HG03175 (cell line): ENCODE measurements around the gene CD58.

Source experiments
- ATAC-seq: cut with Tn5 transposase; IDR thresholded peaks from one replicate; pipeline ENCODE4 v1.9.1; 2021; ENCODE audit warnings: mild to moderate bottlenecking, moderate library complexity; ENCODE audit not compliant: unreplicated experiment

Gene CD58

GRCh38 chr1:116474921-116475849 is 95.6 kb downstream of the CD58 start:
- no peak for ATAC-seq

DNA sequence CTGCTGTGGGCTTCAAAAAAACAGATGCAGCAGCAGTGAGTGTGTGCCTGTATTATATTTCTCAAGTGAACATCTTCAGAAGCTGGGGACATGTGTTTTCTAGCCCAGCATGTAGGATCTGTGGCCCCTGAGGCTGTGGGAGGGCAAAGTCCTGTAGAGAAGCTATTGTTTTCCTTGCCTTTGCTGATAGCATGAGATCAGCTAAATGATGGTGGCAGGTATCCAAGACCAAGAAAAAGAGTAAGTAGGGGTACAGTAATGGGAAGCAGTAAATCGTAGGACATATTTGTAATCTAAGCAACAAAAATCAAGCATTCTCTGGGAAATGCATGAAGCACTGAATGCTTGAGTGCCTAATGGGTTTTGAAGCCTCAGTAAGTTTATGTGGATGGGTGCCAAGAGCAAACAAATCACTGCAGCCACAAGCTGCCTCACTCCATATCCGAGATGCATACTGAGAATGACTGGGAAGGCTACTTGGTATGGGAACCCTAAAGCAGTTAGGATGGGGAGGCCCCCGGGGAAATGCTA is 98.3 kb downstream of the CD58 start:
- ATAC-seq, result no peak

- no peak for ATAC-seq
Measured at GRCh38 chr1:116471241-116471640, 99.6 kb downstream of the CD58 start.

GRCh38 chr1:116470671-116471070 is 100.2 kb downstream of the CD58 start:
- ATAC-seq, result no peak

- ATAC-seq, result no peak
Measured at GRCh38 chr1:116466810-116467557, 103.8 kb downstream of the CD58 start.

GRCh38 chr1:116465845-116466685 is 104.8 kb downstream of the CD58 start:
- ATAC-seq, result no peak

- ATAC-seq, result no peak
Measured at GRCh38 chr1:116465477-116465844, 105.4 kb downstream of the CD58 start.
